H9 (cell line): ENCODE measurements around the gene PIMREG. TPM values are rescaled to one million over a fixed set of nuclear protein-coding genes. Genes with fewer than 3 reads are reported as not detected.

Experiments
- DNase-seq: peaks from one replicate; pipeline ENCODE4 v3.0.0-alpha.2; 2017
- H2AFZ ChIP-seq: one replicate; pipeline ENCODE4 v1.6.1; 2013; ENCODE audit warnings: mild to moderate bottlenecking, low read length, control low read depth, moderate library complexity
- H2AK5ac ChIP-seq: 2 replicates; pipeline ENCODE4 v1.6.1; 2013; ENCODE audit warnings: low read length, control low read depth, mixed read lengths; ENCODE audit not compliant: insufficient read length
- H2BK120ac ChIP-seq: one replicate; pipeline ENCODE4 v1.6.1; 2013; ENCODE audit warnings: low read depth, mild to moderate bottlenecking, low read length, control low read depth, inconsistent platforms; ENCODE audit not compliant: poor library complexity, severe bottlenecking
- H2BK12ac ChIP-seq: 2 replicates; pipeline ENCODE4 v1.6.1; 2013; ENCODE audit warnings: low read length, control low read depth, mixed read lengths, low read depth; ENCODE audit not compliant: insufficient read length
- H2BK15ac ChIP-seq: 2 replicates; pipeline ENCODE4 v1.6.1; 2013; ENCODE audit warnings: low read depth, low read length, control low read depth
- H2BK20ac ChIP-seq: one replicate; pipeline ENCODE4 v1.6.1; 2013; ENCODE audit warnings: low read depth, mild to moderate bottlenecking, low read length, control low read depth, inconsistent platforms; ENCODE audit not compliant: poor library complexity, severe bottlenecking
- H2BK5ac ChIP-seq: 2 replicates; pipeline ENCODE4 v1.6.1; 2013; ENCODE audit warnings: low read length, control low read depth, mixed read lengths; ENCODE audit not compliant: insufficient read length
- H3K14ac ChIP-seq: 2 replicates; pipeline ENCODE4 v1.6.1; 2013; ENCODE audit warnings: low read length, control low read depth; ENCODE audit not compliant: insufficient read depth
- H3K18ac ChIP-seq: 2 replicates; pipeline ENCODE4 v1.6.1; 2013; ENCODE audit warnings: low read depth, mild to moderate bottlenecking, mixed read lengths, low read length, control low read depth; ENCODE audit not compliant: insufficient read length
- H3K23ac ChIP-seq: 2 replicates; pipeline ENCODE4 v1.6.1; 2013; ENCODE audit warnings: low read length, control low read depth, mixed read lengths, low read depth; ENCODE audit not compliant: insufficient read length
- H3K23me2 ChIP-seq: 2 replicates; pipeline ENCODE4 v1.6.1; 2013; ENCODE audit warnings: low read depth, mild to moderate bottlenecking, mixed read lengths, low read length, control low read depth; ENCODE audit not compliant: insufficient read length, poor library complexity, severe bottlenecking
- H3K27ac ChIP-seq: 2 replicates; pipeline ENCODE4 v1.5.1; 2013; ENCODE audit warnings: low read length, control low read depth, mixed read lengths, low read depth; ENCODE audit not compliant: insufficient read length
- H3K27me3 ChIP-seq: 2 replicates; pipeline ENCODE4 v1.6.1; 2013; ENCODE audit warnings: low read length, control low read depth, inconsistent platforms; ENCODE audit not compliant: insufficient read depth
- H3K4ac ChIP-seq: 2 replicates; pipeline ENCODE4 v1.6.1; 2013; ENCODE audit warnings: low read depth, mild to moderate bottlenecking, control low read depth, inconsistent platforms, low read length, moderate library complexity
- H3K4me1 ChIP-seq: 2 replicates; pipeline ENCODE4 v1.6.1; 2013; ENCODE audit warnings: low read length, control low read depth, inconsistent platforms; ENCODE audit not compliant: insufficient read depth
- H3K4me2 ChIP-seq: 2 replicates; pipeline ENCODE4 v1.6.1; 2013; ENCODE audit warnings: low read length, control low read depth, mixed read lengths; ENCODE audit not compliant: insufficient read length, insufficient read depth
- H3K56ac ChIP-seq: 2 replicates; pipeline ENCODE4 v1.6.1; 2013; ENCODE audit warnings: low read depth, mild to moderate bottlenecking, mixed read lengths, low read length, control low read depth; ENCODE audit not compliant: insufficient read length
- H3K79me1 ChIP-seq: 2 replicates; pipeline ENCODE4 v1.6.1; 2013; ENCODE audit warnings: low read depth, mild to moderate bottlenecking, moderate library complexity, low read length, control low read depth, inconsistent platforms; ENCODE audit not compliant: insufficient read depth, poor library complexity, severe bottlenecking
- H3K79me2 ChIP-seq: 2 replicates; pipeline ENCODE4 v1.6.1; 2013; ENCODE audit warnings: low read length, control low read depth, inconsistent platforms; ENCODE audit not compliant: insufficient read depth
- H3K9ac ChIP-seq: 2 replicates; pipeline ENCODE4 v1.6.1; 2013; ENCODE audit warnings: low read length, control low read depth, mixed read lengths; ENCODE audit not compliant: insufficient read length; ENCODE audit errors: extremely low read depth
- H3K9me3 ChIP-seq: one replicate; pipeline ENCODE4 v1.6.1; 2013; ENCODE audit warnings: low read depth, low read length, inconsistent platforms; ENCODE audit not compliant: control insufficient read depth
- H3T11ph ChIP-seq: one replicate; pipeline ENCODE4 v1.6.1; 2013; ENCODE audit warnings: mild to moderate bottlenecking, low read length, control low read depth, inconsistent platforms
- H4K20me1 ChIP-seq: one replicate; pipeline ENCODE4 v1.6.1; 2013; ENCODE audit not compliant: control insufficient read depth, insufficient read length, insufficient read depth
- H4K5ac ChIP-seq: 2 replicates; pipeline ENCODE4 v1.6.1; 2013; ENCODE audit warnings: low read depth, mild to moderate bottlenecking, mixed read lengths, low read length, control low read depth; ENCODE audit not compliant: insufficient read length
- H4K8ac ChIP-seq: replicated peaks from 2 replicates; pipeline ENCODE4 v1.6.1; 2013; ENCODE audit warnings: low read length, control low read depth, mixed read lengths, low read depth; ENCODE audit not compliant: insufficient read length
- H4K91ac ChIP-seq: 2 replicates; pipeline ENCODE4 v1.6.1; 2013; ENCODE audit warnings: low read depth, mild to moderate bottlenecking, moderate library complexity, mixed read lengths, low read length, control low read depth; ENCODE audit not compliant: insufficient read length
- H3K27ac Mint-ChIP-seq, 3 experiments: 2 replicates in 2 of 3; 3 replicates in 1 of 3; pipeline ENCODE4 v1.8.0; 2020 to 2021; ENCODE audit warnings: mixed read lengths in 3 of 3, mild to moderate bottlenecking in 1 of 3, moderate library complexity in 1 of 3
- H3K27me3 Mint-ChIP-seq: 2 replicates; pipeline ENCODE4 v1.8.0; 2021; ENCODE audit warnings: low read depth, mild to moderate bottlenecking, moderate library complexity, mixed read lengths
- H3K36me3 Mint-ChIP-seq, 3 experiments: 2 replicates in 2 of 3; 3 replicates in 1 of 3; pipeline ENCODE4 v1.8.0; 2020 to 2021; ENCODE audit warnings: low read depth in 3 of 3, mixed read lengths in 3 of 3; ENCODE audit not compliant: insufficient read depth in 1 of 3
- H3K4me1 Mint-ChIP-seq, 2 experiments: 2 replicates each; pipeline ENCODE4 v1.8.0; 2020; ENCODE audit warnings: mixed read lengths in 2 of 2
- H3K4me3 Mint-ChIP-seq, 2 experiments: 2 replicates in 1 of 2; 3 replicates in 1 of 2; pipeline ENCODE4 v1.8.0; 2020 to 2021; ENCODE audit warnings: mild to moderate bottlenecking in 2 of 2, mixed read lengths in 2 of 2, moderate library complexity in 1 of 2
- H3K9me3 Mint-ChIP-seq, 2 experiments: 2 replicates in 1 of 2; 3 replicates in 1 of 2; pipeline ENCODE4 v1.8.0; 2020; ENCODE audit warnings: mild to moderate bottlenecking in 2 of 2, mixed read lengths in 2 of 2, moderate library complexity in 1 of 2
- WGBS: extraction: QIAGEN DNeasy Blood & Tissue Kit; methylation state at CpG from one replicate; pipeline ENCODE4 v1.1.7; 2013; ENCODE audit warnings: missing lambda C conversion rate, low lambda C conversion rate, mixed read lengths; ENCODE audit not compliant: insufficient read length; ENCODE audit errors: extremely low coverage; 5-methylcytosine and 5-hydroxymethylcytosine counted together
- total RNA-seq: library from RNA; stranded (reverse); gene quantifications from 2 replicates; pipeline ENCODE4 v1.2.1, GENCODE V29; 2021
- TF ChIP-seq, protein P1 (sequence below): fragments of 200-600 bp; sonication (generic); conservative IDR thresholded peaks from 3 replicates; pipeline ENCODE4 v1.8.0; 2021; ENCODE audit warnings: antibody characterized with exemption, mild to moderate bottlenecking

PIMREG gene
- total RNA-seq, 1 experiment from 2014 or later: 91.6 TPM

DNA sequence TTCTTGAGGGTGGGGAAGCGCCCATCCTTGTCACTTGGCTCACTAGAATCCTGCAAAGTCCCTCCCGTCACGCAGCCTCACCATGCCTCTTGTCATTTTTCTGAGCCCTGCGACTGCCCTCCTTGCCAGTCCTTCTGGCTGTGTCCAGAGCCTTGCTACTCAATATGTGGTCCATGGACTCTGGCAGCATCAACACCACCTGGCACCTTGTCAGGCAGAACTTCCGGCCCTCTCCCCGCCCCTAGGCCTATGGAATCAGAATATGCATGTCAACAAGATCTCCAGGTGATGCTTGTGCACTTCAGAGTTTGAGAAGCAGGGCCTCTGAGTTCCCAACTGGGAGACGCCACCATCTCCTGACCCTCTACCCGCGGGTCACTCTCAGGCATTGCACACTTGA lies 12.1 kb downstream of the PIMREG start:
- H3K23ac ChIP-seq: no peak overlapping the region
- DNase-seq: no peak
- H3K36me3 Mint-ChIP-seq: peaks cover 0 to 2% (median 1%) of the 10 kb centered on the region in 3 experiments; a peak in 2 of 7 replicates
- H3K79me1 ChIP-seq: no peaks in the 10 kb centered on the region
- no peak overlapping the region for H2AFZ ChIP-seq
- H2BK12ac ChIP-seq: no peak overlapping the region
- no peak overlapping the region for H4K5ac ChIP-seq
- no peaks in the 10 kb centered on the region for H4K20me1 ChIP-seq
- no peak overlapping the region for H3K4me2 ChIP-seq
- no peak overlapping the region for H3K14ac ChIP-seq
- no peaks in the 10 kb centered on the region for H3K27me3 ChIP-seq
- H2AK5ac ChIP-seq: no peak overlapping the region
- H3K4me1 ChIP-seq: peaks cover 15% of the 10 kb centered on the region; the same call in 1 of the 2 replicates
- WGBS: no CpG with 5 or more reads among the region's 9 CpGs
- no peak overlapping the region for H3K9ac ChIP-seq
- H3K9me3 Mint-ChIP-seq: no peaks in the 10 kb centered on the region; a peak in 1 of 5 replicates
- no peak overlapping the region for H3K56ac ChIP-seq
- H3K27me3 Mint-ChIP-seq: peaks cover 3% of the 10 kb centered on the region
- H4K91ac ChIP-seq: no peak overlapping the region
- H2BK120ac ChIP-seq: no peak overlapping the region
- H3K4me1 Mint-ChIP-seq: peaks cover 45 to 52% of the 10 kb centered on the region in 2 experiments
- H2BK15ac ChIP-seq: no peak overlapping the region
- peak overlapping the region; percentile 26 to 51; a peak in 3 of 5 replicates for H3K4me3 Mint-ChIP-seq
- TF ChIP-seq, protein P1, sequence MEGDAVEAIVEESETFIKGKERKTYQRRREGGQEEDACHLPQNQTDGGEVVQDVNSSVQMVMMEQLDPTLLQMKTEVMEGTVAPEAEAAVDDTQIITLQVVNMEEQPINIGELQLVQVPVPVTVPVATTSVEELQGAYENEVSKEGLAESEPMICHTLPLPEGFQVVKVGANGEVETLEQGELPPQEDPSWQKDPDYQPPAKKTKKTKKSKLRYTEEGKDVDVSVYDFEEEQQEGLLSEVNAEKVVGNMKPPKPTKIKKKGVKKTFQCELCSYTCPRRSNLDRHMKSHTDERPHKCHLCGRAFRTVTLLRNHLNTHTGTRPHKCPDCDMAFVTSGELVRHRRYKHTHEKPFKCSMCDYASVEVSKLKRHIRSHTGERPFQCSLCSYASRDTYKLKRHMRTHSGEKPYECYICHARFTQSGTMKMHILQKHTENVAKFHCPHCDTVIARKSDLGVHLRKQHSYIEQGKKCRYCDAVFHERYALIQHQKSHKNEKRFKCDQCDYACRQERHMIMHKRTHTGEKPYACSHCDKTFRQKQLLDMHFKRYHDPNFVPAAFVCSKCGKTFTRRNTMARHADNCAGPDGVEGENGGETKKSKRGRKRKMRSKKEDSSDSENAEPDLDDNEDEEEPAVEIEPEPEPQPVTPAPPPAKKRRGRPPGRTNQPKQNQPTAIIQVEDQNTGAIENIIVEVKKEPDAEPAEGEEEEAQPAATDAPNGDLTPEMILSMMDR: no peak
- no peak overlapping the region for H3K18ac ChIP-seq
- peaks cover 5% of the 10 kb centered on the region for H3K23me2 ChIP-seq
- no peak overlapping the region for H3T11ph ChIP-seq
- H2BK20ac ChIP-seq: no peak overlapping the region
- no peak overlapping the region for H2BK5ac ChIP-seq
- no peaks in the 10 kb centered on the region for H3K9me3 ChIP-seq
- H4K8ac ChIP-seq: no peak overlapping the region
- H3K4ac ChIP-seq: no peak overlapping the region
- peak overlapping the region in 2 of 3 experiments; percentile 3 to 48; a peak in 2 of 7 replicates for H3K27ac Mint-ChIP-seq
- H3K27ac ChIP-seq: no peak overlapping the region
- H3K79me2 ChIP-seq: no peaks in the 10 kb centered on the region
